HG03139 (cell line): ENCODE results near the gene SUPT20HL2.
"Not testable (repeated sequence)": the region's sequence is repeated elsewhere in the genome, so short reads cannot be mapped to it uniquely, and the experiment has no call there.

Experiments used
- ATAC-seq: cut with Tn5 transposase; IDR thresholded peaks from one replicate; pipeline ENCODE4 v1.9.1; 2021; ENCODE audit not compliant: unreplicated experiment

Gene SUPT20HL2

GRCh38 chrX:24310916-24311315, 3.0 kb downstream of the SUPT20HL2 start:
- not testable (repeated sequence) for ATAC-seq

- ATAC-seq: not testable (repeated sequence)
These were observed 4.1 kb downstream of the SUPT20HL2 start for GRCh38 chrX:24309580-24310374.

GRCh38 chrX:24308803-24309202, 5.1 kb downstream of the SUPT20HL2 start:
- ATAC-seq: not testable (repeated sequence)

GRCh38 chrX:24306440-24306839, 7.4 kb downstream of the SUPT20HL2 start:
- no peak for ATAC-seq

DNA sequence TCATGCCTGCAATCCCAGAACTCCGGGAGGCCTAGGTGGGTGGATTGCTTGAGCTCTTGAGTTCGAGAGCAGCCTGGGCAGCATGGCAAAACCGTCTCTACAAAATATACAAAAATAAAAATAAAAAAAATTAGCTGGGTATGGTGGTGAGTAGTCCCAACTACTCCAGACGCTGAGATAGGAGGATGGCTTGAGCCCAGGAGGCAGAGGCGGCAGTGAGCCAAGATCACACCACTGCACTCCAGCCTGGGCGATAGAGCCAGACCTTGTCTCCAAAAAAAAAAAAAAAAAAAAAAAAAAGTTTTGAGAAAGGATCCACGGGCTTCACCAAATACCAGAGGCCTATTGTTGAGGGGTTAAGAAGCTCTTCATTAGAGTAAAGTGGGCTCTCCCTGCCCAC, 8.0 kb downstream of the SUPT20HL2 start:
- ATAC-seq: no peak

- ATAC-seq: no peak
These were observed 12.1 kb downstream of the SUPT20HL2 start for GRCh38 chrX:24301806-24302205.

DNA sequence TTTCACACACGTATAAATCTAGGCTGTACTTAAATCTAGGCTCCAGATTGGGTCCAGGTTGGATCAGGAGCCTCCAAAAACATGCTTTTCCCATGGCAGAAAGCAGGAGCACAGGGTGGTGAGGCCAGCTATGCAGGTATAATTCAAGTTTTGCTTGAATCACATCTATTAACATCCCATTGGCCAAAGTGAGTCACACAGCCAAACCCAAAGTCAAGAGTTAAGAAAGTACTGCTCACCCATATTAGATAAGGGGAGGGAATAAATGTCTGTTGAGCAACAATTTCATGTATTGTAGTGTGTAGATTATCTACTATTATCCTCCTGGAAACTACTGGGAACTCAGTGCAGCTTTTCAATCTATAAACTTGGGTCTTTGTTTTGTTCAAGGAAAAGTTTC, 12.8 kb downstream of the SUPT20HL2 start:
- ATAC-seq: no peak

DNA sequence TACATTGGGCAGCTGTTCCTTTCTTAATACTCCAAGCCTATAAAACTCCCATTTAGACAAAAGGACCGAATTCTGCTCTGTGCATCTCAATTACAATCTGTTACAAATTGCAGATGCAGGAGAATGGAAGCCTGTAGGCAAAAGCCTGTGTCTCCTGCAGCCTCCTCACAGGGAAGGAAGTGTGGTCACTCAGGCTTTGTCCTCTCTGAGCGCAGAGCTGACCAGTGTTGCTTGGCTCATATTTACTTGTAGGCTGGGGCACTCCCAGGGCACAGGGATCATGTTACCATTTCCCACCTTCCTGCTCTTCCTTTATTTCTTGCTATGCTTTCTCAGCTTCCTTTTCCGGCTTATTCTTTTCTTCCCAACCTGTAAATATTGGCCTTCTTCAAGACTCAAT, 15.7 kb downstream of the SUPT20HL2 start:
- no peak for ATAC-seq

- no peak for ATAC-seq
These were observed 19.2 kb downstream of the SUPT20HL2 start for GRCh38 chrX:24294619-24295018.

GRCh38 chrX:24293412-24293811, 20.5 kb downstream of the SUPT20HL2 start:
- ATAC-seq: no peak

DNA sequence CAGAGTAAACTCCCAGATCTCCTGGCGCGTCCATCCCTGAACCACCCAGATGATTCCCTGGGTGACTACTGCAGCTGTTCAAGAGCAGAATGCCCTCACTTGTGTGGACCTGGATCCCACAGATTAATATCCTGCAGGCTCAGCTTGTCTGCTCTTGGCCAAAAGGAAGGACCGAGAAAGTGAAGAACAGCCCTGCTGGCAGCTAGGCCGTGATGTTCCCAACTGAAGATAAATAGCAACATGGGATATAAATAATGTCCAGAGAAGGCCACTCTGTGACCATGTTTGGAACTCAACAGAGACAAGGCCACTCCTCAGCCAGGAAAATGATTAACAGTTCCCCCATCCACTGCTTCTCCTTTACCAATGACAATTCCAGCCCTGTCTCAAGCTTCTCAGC, 21.5 kb downstream of the SUPT20HL2 start:
- no peak for ATAC-seq

GRCh38 chrX:24285082-24285481, 28.8 kb downstream of the SUPT20HL2 start:
- no peak for ATAC-seq

DNA sequence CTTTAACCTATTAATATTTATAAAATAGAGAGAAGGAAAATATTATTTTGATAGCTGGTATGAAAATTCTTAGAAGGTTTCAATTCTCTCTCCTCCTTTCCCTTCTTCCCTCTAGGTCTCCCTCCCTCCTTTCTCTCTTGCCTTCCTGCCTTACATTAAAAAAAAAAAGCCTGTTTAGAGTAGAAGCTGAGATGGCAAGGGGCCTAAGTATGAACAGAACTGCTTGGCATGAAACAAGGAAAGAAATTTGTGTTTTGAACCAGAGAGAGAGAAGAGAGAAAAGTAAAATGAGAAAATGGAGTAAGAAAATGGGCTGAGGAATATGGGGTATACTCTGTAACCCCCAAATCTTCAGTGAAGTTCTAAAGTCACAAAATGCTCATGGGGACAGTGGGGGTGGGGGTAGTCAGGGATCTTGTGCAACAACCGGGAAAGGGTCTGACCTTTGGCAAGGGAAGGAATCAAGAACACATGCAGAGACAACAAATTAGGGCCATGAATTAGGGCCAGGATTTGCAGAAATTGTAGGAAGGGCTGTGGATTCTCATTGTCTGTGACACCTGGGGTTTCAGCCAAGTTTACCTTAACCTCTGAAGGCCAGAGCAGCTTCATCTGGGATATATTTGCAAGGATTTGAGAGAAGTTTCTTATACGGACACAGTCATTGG, 30.6 kb downstream of the SUPT20HL2 start:
- no peak for ATAC-seq

GRCh38 chrX:24282381-24283126, 31.3 kb downstream of the SUPT20HL2 start:
- no peak for ATAC-seq

- no peak for ATAC-seq
These were observed 36.5 kb downstream of the SUPT20HL2 start for GRCh38 chrX:24277405-24277804.

- ATAC-seq: no peak
These were observed 37.9 kb downstream of the SUPT20HL2 start for GRCh38 chrX:24276015-24276414.

DNA sequence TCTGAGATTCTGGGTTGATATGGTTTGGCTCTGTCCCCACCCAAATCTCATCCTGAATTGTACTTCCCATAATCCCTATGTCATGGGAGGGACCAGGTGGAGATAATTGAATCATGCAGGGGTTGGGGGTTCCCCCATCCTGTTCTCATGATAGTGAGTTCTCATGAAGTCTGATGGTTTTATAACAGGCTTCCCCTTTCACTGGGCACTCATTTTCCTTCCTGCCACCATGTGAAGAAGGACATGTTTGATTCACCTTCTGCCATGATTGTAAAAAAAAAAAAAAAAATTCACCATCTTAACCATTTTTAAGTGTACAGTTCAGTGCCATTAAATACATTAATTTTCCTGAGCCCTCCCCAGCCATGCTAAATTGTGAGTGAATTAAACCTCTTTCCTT, 42.6 kb downstream of the SUPT20HL2 start:
- no peak for ATAC-seq

- no peak for ATAC-seq
These were observed 45.1 kb downstream of the SUPT20HL2 start for GRCh38 chrX:24268786-24269185.

GRCh38 chrX:24266996-24267395, 46.9 kb downstream of the SUPT20HL2 start:
- ATAC-seq: no peak

DNA sequence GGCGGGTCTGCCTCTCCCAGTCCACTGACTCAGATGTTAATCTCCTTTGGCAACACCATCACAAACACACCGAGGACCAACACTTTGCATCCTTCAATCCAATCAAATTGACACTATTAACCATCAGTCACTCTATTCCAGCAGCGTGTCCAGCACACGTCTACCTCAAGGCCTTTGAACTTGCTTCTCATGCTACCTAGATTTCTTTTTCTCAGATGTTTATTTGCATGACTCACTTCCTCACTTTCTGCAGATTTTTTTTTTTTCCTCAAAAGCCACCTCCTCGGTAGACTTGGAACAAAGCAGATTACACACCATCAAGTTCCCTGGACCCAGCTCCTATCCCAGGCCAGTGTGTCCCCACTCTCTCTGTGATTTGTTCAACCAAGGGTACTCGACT, 49.5 kb downstream of the SUPT20HL2 start:
- ATAC-seq: no peak

DNA sequence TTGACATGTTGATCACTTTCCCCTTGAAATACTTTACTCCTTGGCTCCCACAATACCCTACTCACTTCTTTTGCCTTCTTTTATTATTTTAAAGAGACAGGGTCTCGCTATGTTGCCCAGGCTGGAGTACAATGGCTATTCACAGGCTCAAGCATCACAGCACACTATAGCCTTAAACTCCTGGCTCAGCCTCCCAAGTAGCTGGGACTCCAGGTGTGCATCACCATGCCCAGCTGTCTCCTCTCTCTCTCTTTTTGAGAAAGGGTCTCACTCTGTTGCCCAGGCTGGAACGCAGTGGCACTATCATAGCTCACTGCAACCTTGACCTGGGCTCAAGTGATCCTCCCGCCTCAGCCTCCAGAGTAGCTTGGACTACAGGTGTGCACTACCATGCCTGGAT, 51.6 kb downstream of the SUPT20HL2 start:
- ATAC-seq: no peak
